ENCODE measurements around the gene ZFHX2.

The ZFHX2 gene

DNA sequence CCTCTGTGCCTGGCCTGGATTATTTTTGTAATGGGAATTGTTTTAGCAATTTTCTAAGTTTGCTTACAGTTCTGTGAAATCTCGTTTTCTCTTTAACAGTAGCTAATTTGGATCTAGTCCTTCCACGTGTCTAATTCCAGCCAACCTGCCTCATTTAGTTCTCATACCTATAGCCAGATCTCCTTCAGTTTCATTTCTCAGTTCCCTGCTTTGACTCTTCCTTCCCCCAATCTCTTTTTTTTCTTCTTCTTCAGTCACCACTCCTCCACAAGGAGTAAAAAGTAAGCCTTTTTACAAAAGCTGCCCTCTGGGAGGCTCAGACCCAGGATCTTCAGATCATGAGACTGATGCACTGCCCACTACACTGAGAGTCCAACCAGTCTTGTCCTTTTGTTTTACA, 6.0 kb upstream of the ZFHX2 start:
- H3K4me3 ChIP-seq (ENCODE audit: low read depth, low read length), result peak overlapping the region; percentile 82
- no peak for DNase-seq (ENCODE audit: low read depth)
- TF ChIP-seq, protein P1, sequence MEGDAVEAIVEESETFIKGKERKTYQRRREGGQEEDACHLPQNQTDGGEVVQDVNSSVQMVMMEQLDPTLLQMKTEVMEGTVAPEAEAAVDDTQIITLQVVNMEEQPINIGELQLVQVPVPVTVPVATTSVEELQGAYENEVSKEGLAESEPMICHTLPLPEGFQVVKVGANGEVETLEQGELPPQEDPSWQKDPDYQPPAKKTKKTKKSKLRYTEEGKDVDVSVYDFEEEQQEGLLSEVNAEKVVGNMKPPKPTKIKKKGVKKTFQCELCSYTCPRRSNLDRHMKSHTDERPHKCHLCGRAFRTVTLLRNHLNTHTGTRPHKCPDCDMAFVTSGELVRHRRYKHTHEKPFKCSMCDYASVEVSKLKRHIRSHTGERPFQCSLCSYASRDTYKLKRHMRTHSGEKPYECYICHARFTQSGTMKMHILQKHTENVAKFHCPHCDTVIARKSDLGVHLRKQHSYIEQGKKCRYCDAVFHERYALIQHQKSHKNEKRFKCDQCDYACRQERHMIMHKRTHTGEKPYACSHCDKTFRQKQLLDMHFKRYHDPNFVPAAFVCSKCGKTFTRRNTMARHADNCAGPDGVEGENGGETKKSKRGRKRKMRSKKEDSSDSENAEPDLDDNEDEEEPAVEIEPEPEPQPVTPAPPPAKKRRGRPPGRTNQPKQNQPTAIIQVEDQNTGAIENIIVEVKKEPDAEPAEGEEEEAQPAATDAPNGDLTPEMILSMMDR (IDR thresholded peaks at IDR 0.05; ENCODE audit: low read depth, low read length, missing control alignments), result no peak

DNA sequence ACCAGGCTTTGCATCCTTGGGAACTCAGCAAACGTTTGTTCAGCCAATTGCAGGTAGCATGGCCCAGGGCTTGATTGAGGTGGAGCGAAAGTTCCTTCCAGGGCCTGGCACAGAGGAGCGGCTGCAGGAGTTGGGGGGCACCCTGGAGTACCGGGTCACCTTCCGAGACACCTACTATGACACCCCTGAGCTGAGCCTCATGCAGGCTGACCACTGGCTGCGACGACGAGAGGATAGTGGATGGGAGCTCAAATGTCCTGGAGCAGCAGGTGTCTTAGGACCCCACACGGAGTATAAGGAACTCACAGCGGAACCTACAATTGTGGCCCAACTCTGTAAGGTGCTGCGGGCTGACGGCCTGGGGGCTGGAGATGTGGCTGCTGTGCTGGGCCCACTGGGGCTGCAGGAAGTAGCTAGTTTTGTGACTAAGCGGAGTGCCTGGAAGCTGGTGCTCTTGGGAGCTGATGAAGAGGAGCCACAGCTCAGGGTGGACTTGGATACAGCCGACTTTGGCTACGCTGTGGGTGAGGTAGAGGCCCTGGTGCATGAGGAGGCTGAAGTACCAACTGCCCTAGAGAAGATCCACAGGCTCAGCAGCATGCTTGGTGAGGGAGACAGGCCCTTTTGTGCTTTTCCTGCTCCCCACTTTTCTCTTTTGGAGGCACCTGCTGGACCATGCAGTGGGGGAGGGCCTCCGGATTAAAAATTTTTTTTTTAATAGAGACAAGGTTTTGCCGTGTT, 5.3 kb upstream of the ZFHX2 start:
- no peak for DNase-seq (ENCODE audit: low read depth)
- H3K4me3 ChIP-seq (ENCODE audit: low read depth, low read length), result peak overlapping the region; percentile 82
- TF ChIP-seq, protein P1 (IDR thresholded peaks at IDR 0.05; ENCODE audit: low read depth, low read length, missing control alignments), result no peak

DNA sequence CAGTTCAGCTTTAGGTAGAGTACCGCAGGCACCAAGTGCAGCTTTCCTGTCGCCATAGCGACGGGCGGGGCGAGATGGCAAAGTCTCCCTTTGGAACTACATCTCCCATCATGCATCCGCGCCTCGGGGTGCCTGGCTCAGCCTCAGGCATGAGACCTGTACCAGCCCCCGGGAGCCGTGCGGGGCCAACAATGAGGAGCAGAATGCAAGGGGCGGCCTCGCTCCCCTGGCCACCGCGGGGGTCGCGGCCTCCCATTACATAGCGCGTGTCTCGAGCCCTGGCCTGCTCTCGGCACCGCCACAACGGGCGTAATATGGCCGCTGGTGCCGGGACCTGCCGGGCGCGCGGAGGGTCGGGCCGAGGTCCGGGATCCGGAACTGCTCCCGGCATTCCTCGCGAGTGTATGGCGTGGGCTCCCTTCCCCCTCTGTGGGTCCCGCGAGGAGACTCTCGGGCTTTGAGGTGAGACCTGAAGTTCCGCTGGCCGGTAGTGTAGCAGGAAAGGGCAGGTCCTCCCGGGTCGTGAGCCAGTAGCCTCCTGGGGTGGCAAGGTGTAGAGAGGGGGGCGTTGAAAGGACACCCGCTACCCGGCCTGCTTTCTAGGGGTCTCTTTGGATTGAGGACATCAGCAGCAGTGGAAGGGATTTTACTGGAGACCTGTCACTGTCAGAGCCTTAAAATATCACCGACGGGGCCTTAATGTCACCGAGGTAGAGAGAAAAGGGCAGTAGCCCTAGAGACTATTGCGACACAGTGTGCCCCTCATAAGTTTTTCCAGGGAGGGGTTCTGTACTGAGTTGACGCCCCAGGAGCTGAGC, 4.5 kb upstream of the ZFHX2 start, which contains the start of gene THTPA:
TSS of gene THTPA (plus strand) at position 390 of the 818 bp plus-strand sequence. CDS start 487 bp downstream, outside the sequence.
- H3K4me3 ChIP-seq (ENCODE audit: low read depth, low read length), result peak within 1 kb of the TSS; percentile 82
- TF ChIP-seq, protein P1 (IDR thresholded peaks at IDR 0.05; ENCODE audit: low read depth, low read length, missing control alignments), result no peak
- DNase-seq (ENCODE audit: low read depth), result peak; percentile 72

DNA sequence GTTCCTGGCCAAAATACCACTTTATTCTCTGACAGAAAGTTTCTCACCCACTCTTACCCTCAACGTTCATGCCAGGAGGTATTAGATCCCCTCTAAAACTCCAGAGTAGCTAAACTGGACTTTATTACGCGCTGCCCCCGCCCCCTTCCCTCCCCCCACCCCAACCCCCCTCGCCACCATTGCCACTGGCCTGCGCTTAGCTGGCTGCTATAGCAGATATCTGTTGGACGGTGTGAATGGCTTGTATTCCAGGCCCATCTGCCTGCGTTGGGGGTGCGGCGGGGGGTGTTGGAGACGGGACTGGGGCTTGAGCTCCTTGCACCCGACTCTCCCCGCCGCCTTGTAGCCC, 3.9 kb upstream of the ZFHX2 start:
- DNase-seq (ENCODE audit: low read depth), result no peak
- TF ChIP-seq, protein P1 (IDR thresholded peaks at IDR 0.05; ENCODE audit: low read depth, low read length, missing control alignments), result no peak
- H3K4me3 ChIP-seq (ENCODE audit: low read depth, low read length), result peak overlapping the region; percentile 82

DNA sequence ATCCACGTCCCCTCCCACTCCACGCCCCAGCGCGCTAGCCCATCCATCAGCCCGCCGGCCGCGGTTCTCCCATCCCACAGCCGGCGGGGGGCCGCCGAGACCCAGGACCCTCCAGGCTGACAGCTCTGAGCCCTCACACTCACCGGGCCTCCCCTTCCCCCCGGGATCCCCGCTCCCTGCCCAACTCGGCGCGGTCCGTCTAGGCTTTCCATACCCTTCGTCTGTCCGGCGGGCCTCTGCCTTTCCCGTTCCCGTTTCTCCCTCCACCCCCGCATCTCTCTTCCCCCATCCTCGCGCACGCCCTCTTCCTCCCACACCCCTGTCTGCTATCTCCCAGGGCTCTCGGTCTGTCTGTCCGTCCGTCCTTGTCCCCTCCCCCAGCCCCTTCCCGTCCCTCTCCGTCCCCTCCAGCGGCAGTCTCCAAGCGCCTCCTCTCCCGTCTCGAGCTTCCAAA, 726 bp downstream of the ZFHX2 start:
- TF ChIP-seq, protein P1 (IDR thresholded peaks at IDR 0.05; ENCODE audit: low read depth, low read length, missing control alignments), result no peak
- peak overlapping the region; percentile 81 for H3K4me3 ChIP-seq (ENCODE audit: low read depth, low read length)
- DNase-seq (ENCODE audit: low read depth), result no peak

DNA sequence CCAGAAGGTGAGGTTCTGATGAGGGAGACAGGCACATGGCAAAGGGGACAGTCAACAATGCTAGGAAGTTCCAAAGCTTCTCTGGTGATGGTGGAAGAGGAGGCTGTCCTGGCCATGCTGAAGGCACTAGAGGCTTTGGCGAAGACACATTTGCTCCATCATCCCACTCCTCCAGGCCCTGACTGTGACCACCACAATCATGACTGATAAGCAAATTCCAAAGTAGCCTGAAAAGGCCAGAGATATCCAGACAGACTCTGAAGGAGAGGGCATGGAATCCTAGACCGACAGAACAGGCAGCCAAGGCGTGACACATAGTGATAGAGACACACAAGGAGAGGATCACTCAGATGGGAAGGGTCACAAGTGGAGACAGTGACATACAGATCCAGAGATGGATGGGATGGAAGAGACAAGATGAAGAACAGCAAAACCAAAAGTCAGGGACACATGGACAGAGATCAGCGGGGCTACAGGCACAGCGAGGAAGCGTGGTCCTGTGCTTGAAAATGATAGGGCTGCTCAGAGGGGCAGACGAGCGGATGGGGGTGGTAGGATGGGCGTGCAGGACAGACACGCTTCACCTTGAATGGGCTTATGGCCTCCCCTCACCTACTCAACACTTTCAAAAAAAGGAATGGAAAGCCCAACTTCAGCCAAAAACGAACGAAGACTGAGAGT, 1.3 kb downstream of the ZFHX2 start:
- TF ChIP-seq, protein P1 (IDR thresholded peaks at IDR 0.05; ENCODE audit: low read depth, low read length, missing control alignments), result no peak
- H3K4me3 ChIP-seq (ENCODE audit: low read depth, low read length), result peak overlapping the region; percentile 81
- DNase-seq (ENCODE audit: low read depth), result no peak
